NCI-H1694 treated with DMSO at 0.1 percent for 48 hours (cell line): ENCODE measurements around the gene OR11H12.
"Not testable (repeated sequence)": the region's sequence is repeated elsewhere in the genome, so short reads cannot be mapped to it uniquely, and the experiment has no call there.

Source experiments
- DNase-seq: peaks from one replicate; lab custom pipeline; 2025; lab: John Stamatoyannopoulos, UW

The OR11H12 gene

GRCh38 chr14:18600817-18601216, at the start of gene OR11H12:
OR11H12 (plus strand) TSS chr14:18601117; CDS start chr14:18601117, 0 bp downstream.
- DNase-seq: not testable (repeated sequence)

- DNase-seq: not testable (repeated sequence)
Observed at GRCh38 chr14:18582908-18583307, 18.0 kb upstream of the OR11H12 start.

- DNase-seq: not testable (repeated sequence)
Observed at GRCh38 chr14:18626610-18627213, 25.8 kb downstream of the OR11H12 start.

- DNase-seq: not testable (repeated sequence)
Observed at GRCh38 chr14:18636066-18636465, 35.1 kb downstream of the OR11H12 start.

GRCh38 chr14:18638032-18638431, 37.1 kb downstream of the OR11H12 start:
- DNase-seq: not testable (repeated sequence)

GRCh38 chr14:18638785-18639184, 37.9 kb downstream of the OR11H12 start:
- DNase-seq: not testable (repeated sequence)

GRCh38 chr14:18646075-18646730, 45.3 kb downstream of the OR11H12 start:
- not testable (repeated sequence) for DNase-seq
